ENCODE results near the gene SNRPA. TPM values are rescaled to one million over a fixed set of nuclear protein-coding genes. Genes with fewer than 3 reads are reported as not detected.

Gene SNRPA
- total and polyA plus RNA-seq, 12 donors = 18.5 to 176 (median 62.9) TPM

DNA sequence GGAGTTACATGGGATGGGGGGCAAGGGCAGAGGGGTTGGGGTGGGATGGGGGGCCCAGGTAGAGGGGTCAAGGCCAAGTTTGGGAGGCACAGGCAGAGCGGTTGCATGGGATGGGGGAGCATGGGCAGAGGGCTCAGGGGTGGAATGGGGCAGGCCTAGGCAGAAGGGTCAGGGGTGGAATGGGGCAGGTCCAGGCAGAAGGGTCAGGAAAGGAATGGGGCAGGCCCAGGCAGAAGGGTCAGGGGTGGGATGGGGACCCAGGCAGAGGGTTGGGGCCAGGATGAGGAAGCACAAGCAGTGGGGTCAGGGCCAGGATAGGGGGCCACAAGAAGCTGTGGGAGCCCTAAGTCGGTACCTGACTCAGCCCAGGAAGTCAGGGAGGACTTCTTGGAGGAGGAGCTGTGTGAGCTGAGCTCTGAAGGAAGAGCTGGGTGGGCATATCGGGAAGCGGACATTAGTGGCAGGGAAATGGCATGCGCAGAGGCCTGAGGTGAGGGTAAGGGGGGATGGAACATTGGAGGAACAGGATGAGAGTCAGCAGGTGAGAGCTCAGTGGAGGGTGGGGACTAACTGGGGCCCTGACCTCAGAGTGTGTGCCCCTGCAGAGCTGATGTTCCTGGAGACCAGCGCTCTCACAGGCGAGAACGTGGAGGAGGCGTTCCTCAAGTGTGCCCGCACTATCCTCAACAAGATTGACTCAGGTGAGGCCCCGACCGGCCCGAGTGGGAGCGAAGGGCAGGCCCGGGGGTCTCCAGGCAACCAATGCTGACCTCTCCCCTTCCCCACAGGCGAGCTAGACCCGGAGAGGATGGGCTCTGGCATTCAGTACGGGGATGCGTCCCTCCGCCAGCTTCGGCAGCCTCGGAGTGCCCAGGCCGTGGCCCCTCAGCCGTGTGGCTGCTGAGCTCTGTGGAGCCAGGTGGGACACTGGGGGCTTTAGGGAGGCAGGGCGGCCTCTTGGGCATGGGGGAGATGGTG lies 35.3 kb downstream of the SNRPA start:
- H3K9me3 ChIP-seq (replicated peaks in 1 of 3) = no peaks in the 10 kb centered on the region
- H3K36me3 ChIP-seq (replicated peaks in 1 of 2) = peaks cover 0 to 9% of the 10 kb centered on the region in 2 donors
- no peak for DNase-seq
- H3K27ac ChIP-seq = no peak overlapping the region
- TF ChIP-seq POLR2A (IDR thresholded peaks at IDR 0.05) = no peak
- TF ChIP-seq, protein P1, sequence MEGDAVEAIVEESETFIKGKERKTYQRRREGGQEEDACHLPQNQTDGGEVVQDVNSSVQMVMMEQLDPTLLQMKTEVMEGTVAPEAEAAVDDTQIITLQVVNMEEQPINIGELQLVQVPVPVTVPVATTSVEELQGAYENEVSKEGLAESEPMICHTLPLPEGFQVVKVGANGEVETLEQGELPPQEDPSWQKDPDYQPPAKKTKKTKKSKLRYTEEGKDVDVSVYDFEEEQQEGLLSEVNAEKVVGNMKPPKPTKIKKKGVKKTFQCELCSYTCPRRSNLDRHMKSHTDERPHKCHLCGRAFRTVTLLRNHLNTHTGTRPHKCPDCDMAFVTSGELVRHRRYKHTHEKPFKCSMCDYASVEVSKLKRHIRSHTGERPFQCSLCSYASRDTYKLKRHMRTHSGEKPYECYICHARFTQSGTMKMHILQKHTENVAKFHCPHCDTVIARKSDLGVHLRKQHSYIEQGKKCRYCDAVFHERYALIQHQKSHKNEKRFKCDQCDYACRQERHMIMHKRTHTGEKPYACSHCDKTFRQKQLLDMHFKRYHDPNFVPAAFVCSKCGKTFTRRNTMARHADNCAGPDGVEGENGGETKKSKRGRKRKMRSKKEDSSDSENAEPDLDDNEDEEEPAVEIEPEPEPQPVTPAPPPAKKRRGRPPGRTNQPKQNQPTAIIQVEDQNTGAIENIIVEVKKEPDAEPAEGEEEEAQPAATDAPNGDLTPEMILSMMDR (IDR thresholded peaks at IDR 0.05) = no peak
- intact Hi-C loops (cut with DNase I) = no loop called here
- no peaks in the 10 kb centered on the region for H3K27me3 ChIP-seq
- no peaks in the 10 kb centered on the region for H3K4me1 ChIP-seq (replicated peaks in 1 of 2)
- H3K4me3 ChIP-seq = no peak overlapping the region
- WGBS, 4 donors = 86 to 92% (median 92%) methylated on average over 13 to 25 of the region's 25 CpGs

DNA sequence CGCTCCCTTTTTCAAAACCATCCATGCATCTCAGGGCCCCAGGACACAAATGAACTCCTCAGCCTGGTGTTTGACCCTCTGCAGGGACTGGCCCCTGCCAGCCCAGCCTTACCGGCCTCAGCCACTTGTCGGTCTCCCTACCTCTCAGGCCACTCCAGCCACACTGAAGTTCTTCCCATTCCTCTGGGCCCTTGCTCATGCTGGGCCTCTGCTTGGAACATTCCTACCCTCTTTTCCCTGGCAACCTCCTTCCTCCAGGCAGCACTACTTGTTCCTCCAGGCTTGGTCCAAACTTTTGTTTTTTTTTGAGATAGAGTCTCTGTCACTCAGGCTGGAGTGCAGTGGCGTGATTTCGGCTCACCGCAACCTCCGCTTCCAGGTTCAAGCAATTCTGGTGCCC lies 40.3 kb downstream of the SNRPA start:
- 71 to 96% (median 78%) methylated on average over 7 of the region's 7 CpGs for WGBS, 4 donors
- no peaks in the 10 kb centered on the region for H3K9me3 ChIP-seq (replicated peaks in 1 of 3)
- intact Hi-C loops (cut with DNase I) = no loop called here
- no peaks in the 10 kb centered on the region for H3K27me3 ChIP-seq
- no peak overlapping the region for H3K27ac ChIP-seq
- H3K4me3 ChIP-seq = no peak overlapping the region
- TF ChIP-seq POLR2A (IDR thresholded peaks at IDR 0.05) = no peak
- TF ChIP-seq, protein P1 (IDR thresholded peaks at IDR 0.05) = no peak
- no peaks in the 10 kb centered on the region for H3K4me1 ChIP-seq (replicated peaks in 1 of 2)
- DNase-seq = no peak
- H3K36me3 ChIP-seq (replicated peaks in 1 of 2) = peaks cover 0 to 9% of the 10 kb centered on the region in 2 donors

DNA sequence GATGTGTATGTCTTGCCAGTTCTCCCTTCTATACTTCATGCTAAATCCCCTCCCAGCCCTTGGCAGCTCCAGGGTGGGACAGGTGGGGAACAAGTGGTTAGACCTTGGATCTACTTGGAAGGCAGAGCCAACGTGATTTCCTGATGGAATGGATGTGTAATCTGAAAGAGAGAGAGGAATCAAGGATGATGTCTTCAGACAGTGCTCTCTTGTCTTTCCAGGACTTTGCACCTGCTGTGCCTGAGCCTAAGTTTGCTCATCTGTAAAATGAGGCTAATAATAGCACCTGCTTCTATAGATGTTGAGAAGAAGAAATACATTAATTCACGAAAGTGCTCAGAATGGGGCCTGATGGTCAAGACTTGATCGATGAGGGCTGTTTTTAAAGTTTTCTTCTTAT lies 41.0 kb downstream of the SNRPA start:
- H3K4me1 ChIP-seq (replicated peaks in 1 of 2) = no peaks in the 10 kb centered on the region
- H3K9me3 ChIP-seq (replicated peaks in 1 of 3) = no peaks in the 10 kb centered on the region
- WGBS, 4 donors = 55 to 83% (median 81%) methylated on average over 3 of the region's 3 CpGs
- no peak for TF ChIP-seq POLR2A (IDR thresholded peaks at IDR 0.05)
- TF ChIP-seq, protein P1 (IDR thresholded peaks at IDR 0.05) = no peak
- H3K36me3 ChIP-seq (replicated peaks in 1 of 2) = peaks cover 0 to 9% of the 10 kb centered on the region in 2 donors
- intact Hi-C loops (cut with DNase I) = no loop called here
- no peak overlapping the region for H3K4me3 ChIP-seq
- DNase-seq = no peak
- H3K27ac ChIP-seq = no peak overlapping the region
- H3K27me3 ChIP-seq = no peaks in the 10 kb centered on the region

DNA sequence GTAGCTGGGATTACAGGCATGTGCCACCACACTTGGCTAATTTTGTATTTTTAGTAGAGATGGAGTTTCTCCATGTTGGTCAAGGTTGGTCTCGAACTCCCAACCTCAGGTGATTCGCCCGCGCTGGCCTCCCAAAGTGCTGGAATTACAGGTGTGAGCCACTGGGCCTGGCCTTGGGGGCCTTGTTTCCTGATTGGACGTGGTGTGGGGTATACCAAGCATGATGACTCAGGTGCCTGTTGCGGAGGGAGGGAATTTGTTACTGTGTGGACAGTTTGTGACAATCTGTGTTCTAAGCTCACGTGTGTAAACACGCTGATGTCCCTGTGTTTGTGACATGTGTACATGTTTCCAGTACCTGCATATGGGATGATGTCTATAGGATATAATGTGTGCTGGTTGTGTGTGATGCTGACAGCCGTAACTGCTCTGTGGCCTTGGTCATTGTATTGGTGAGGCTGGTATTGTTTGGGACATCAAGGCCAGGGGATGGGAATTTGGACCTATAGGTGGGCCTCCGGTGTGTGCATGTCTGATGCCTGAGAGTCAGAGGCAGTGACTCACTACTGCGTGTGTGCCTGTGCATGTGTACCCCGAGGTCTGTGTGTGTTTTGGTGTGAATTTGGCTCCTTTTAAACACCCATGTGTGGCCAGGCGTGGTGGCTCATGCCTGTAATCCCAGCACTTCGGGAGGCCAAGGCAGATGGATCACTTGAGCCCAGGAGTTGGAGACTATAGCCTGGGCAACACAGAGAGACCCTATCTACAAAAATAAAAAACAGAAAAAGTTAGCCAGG lies 46.4 kb downstream of the SNRPA start:
- 81 to 92% (median 84%) methylated on average over 10 to 14 of the region's 14 CpGs for WGBS, 4 donors
- intact Hi-C loops (cut with DNase I) = no loop called here

More for the DNA sequence above, 46.4 kb downstream of the SNRPA start:
- peak overlapping the region in 1 of 4 donors; percentile 54 for H3K4me3 ChIP-seq
- H3K36me3 ChIP-seq (replicated peaks in 1 of 2) = peaks cover 0 to 10% of the 10 kb centered on the region in 2 donors
- no peak for TF ChIP-seq POLR2A (IDR thresholded peaks at IDR 0.05)
- TF ChIP-seq, protein P1 (IDR thresholded peaks at IDR 0.05) = no peak
- DNase-seq = no peak
- H3K27ac ChIP-seq = peak overlapping the region; percentile 41 to 94 (median 94)
- H3K4me1 ChIP-seq (replicated peaks in 1 of 2) = peaks cover 31 to 34% of the 10 kb centered on the region in 2 donors
- no peaks in the 10 kb centered on the region for H3K9me3 ChIP-seq (replicated peaks in 1 of 3)
- no peaks in the 10 kb centered on the region for H3K27me3 ChIP-seq

Measured in adrenal gland (tissue), 12 donors.